Thyroid gland (tissue), 4 donors: ENCODE results near the gene TREX2. TPM values are rescaled to one million over a fixed set of nuclear protein-coding genes. Genes with fewer than 3 reads are reported as not detected.

Experiments
- DNase-seq, 2 donors: peaks; one replicate each; pipeline ENCODE4 v3.0.0-alpha.2; 2019
- H3K27ac ChIP-seq, 3 donors: fragments of 200-600 bp; sonication (generic); 1 replicate in 2 of 3; 2 replicates in 1 of 3; pipeline ENCODE4 v1.5.1; 2016 to 2019; ENCODE audit warnings: mild to moderate bottlenecking in 1 of 3, moderate library complexity in 1 of 3
- H3K27me3 ChIP-seq: fragments of 200-600 bp; sonication (generic); one replicate; pipeline ENCODE4 v1.5.1; 2019
- H3K36me3 ChIP-seq, 2 donors: fragments of 200-600 bp; sonication (generic); one replicate each; pipeline ENCODE4 v1.5.1; 2016 to 2019
- H3K4me1 ChIP-seq, 2 donors: fragments of 200-600 bp; sonication (generic); one replicate each; pipeline ENCODE4 v1.5.1; 2017 to 2019
- H3K4me3 ChIP-seq, 3 donors: fragments of 200-600 bp; sonication (generic); replicated peaks in 1 of 3; 1 replicate in 2 of 3; 2 replicates in 1 of 3; pipeline ENCODE4 v1.5.1; 2016; ENCODE audit warnings: mild to moderate bottlenecking in 1 of 3
- H3K9me3 ChIP-seq: fragments of 200-600 bp; sonication (generic); one replicate; pipeline ENCODE4 v1.5.1; 2017
- CTCF ChIP-seq, 6 experiments: fragments of 200-600 bp in 3 of 6; fragments of 450-650 bp in 3 of 6; sonication (generic) in 3 of 6; IDR thresholded peaks; one replicate each; pipeline ENCODE4 v1.5.1; 2016 to 2019; ENCODE audit warnings: antibody characterized with exemption in 6 of 6, mild to moderate bottlenecking in 2 of 6, inconsistent platforms in 1 of 6, moderate library complexity in 1 of 6
- POLR2A ChIP-seq, 2 donors: fragments of 450-650 bp; IDR thresholded peaks; one replicate each; pipeline ENCODE4 v1.6.1; 2017; ENCODE audit warnings: antibody characterized with exemption in 2 of 2, mild to moderate bottlenecking in 2 of 2, moderate library complexity in 1 of 2
- WGBS, 2 donors: methylation state at CpG; one replicate each; pipeline ENCODE4 v1.1.5; 2017; 5-methylcytosine and 5-hydroxymethylcytosine counted together
- intact Hi-C: fragments of 100-400 bp; cut with DNase I; formaldehyde crosslinking; loops from one replicate; pipeline ENCODE4 v1.15.1; 2023
- total RNA-seq, 4 donors: library from RNA; depleted of rRNA; stranded (reverse); fragments of >200 nt; gene quantifications; one replicate each; pipeline ENCODE4 v1.2.3, GENCODE V29; 2016

The TREX2 gene
- total RNA-seq, 4 donors from 2014 or later, result 0.40 to 8.9 (median 3.2) TPM; not detected in 1

GRCh38 chrX:153449368-153450113 is 3.7 kb upstream of the TREX2 start:
- DNase-seq, result no peak
- Histone ChIP-seq H3K36me3 (peaks cover 0 to 3% of the 10 kb centered on the region in 2 donors), H3K4me1 (no peaks in the 10 kb centered on the region), H3K4me3 (no peak overlapping the region), H3K9me3 (no peaks in the 10 kb centered on the region), H3K27ac (no peak overlapping the region), H3K27me3 (no peaks in the 10 kb centered on the region)
- intact Hi-C loops, result no loop called here
- no peak for TF ChIP-seq CTCF (IDR thresholded peaks at IDR 0.05)
- TF ChIP-seq POLR2A (IDR thresholded peaks at IDR 0.05), result no peak
- WGBS, 2 donors, result 90 to 95% methylated on average over 6 to 12 of the region's 15 CpGs

DNA sequence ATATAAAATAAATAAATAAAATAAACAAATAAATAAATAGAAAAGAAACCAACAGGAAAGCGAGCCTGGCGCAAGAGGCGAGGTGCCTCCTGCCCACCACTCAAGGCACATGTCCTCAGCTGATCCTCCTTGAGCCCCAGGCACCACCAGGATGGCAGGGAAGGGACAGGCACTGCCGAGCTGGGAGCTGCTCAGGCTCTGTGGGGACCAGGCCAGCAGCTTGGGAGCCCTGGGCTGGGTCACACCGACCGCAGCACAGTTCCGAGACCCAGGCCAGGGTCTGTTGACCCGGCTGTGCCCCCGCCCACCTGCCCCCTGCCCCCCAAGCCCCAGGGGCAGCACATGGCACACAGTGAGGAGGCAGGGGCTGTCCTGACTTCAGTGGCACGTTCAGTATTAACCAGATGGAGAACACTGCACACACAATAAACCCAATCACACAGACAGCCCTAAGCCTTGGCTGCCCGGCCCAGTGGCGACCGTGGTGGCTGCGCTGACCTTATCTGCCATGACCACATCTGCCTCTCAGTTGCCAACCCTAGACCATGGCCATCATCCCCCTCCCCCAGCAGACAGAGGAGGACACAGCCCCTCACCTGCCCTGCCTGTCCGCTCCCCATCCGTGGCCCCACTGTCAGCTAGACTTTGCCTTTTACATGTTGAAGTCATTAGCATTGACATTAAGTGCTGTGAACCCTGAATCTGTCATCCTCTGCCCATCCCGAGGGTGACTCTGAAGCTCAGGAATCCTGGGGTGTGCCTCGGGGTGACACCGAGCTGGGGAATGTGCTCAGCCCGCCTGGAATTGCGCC is 2.9 kb upstream of the TREX2 start:
- no peak for TF ChIP-seq CTCF (IDR thresholded peaks at IDR 0.05)
- no peak for TF ChIP-seq POLR2A (IDR thresholded peaks at IDR 0.05)

DNA sequence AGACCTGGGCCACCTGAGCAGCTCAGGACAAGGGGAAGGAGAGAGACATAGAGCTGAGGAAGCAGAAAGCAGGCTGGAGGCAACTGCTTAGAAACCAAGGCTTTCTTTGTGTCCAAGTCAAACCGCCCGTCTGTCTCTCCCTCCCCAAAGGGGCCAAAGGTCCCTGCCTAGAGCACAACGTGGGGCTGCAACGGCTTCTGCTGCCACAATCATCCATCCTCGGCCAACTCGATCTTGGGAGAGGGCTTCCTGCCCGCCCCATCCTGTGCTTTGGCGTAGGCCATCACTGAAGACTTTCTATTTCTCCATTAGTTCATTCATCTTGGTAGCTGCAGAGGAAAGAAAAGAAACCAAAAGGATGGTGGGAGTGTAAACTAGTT is 1.7 kb upstream of the TREX2 start:
- 93 to 96% methylated on average over 3 to 4 of the region's 8 CpGs for WGBS, 2 donors
- Histone ChIP-seq H3K9me3 (no peaks in the 10 kb centered on the region), H3K36me3 (no peaks in the 10 kb centered on the region), H3K4me1 (no peaks in the 10 kb centered on the region), H3K27me3 (no peaks in the 10 kb centered on the region), H3K4me3 (no peak overlapping the region), H3K27ac (no peak overlapping the region)
- no peak for DNase-seq
- intact Hi-C loops, result no loop called here
- TF ChIP-seq CTCF (IDR thresholded peaks at IDR 0.05), result no peak
- no peak for TF ChIP-seq POLR2A (IDR thresholded peaks at IDR 0.05)

More for the DNA sequence above, 2.9 kb upstream of the TREX2 start:
- Histone ChIP-seq H3K4me3 (no peak overlapping the region), H3K9me3 (no peaks in the 10 kb centered on the region), H3K4me1 (no peaks in the 10 kb centered on the region), H3K27me3 (no peaks in the 10 kb centered on the region), H3K27ac (no peak overlapping the region), H3K36me3 (no peaks in the 10 kb centered on the region)
- intact Hi-C loops, result no loop called here
- no peak for DNase-seq
- 92 to 93% methylated on average over 5 to 9 of the region's 21 CpGs for WGBS, 2 donors

GRCh38 chrX:153446950-153447580 is 1.2 kb upstream of the TREX2 start:
- Histone ChIP-seq H3K27me3 (no peaks in the 10 kb centered on the region), H3K27ac (no peak overlapping the region), H3K9me3 (no peaks in the 10 kb centered on the region), H3K4me3 (no peak overlapping the region), H3K36me3 (no peaks in the 10 kb centered on the region), H3K4me1 (no peaks in the 10 kb centered on the region)
- no peak for DNase-seq
- TF ChIP-seq CTCF (IDR thresholded peaks at IDR 0.05) (no peak), POLR2A (IDR thresholded peaks at IDR 0.05) (no peak)
- intact Hi-C loops, result no loop called here
- 91 to 100% methylated on average over 3 to 6 of the region's 17 CpGs for WGBS, 2 donors

- intact Hi-C loops, result no loop called here
- 76% methylated on average over 7 of the region's 10 CpGs; no CpG with 5 or more reads in 1 of the 2 donors for WGBS, 2 donors
- Histone ChIP-seq H3K36me3 (no peaks in the 10 kb centered on the region), H3K4me3 (no peak overlapping the region), H3K27me3 (no peaks in the 10 kb centered on the region), H3K9me3 (no peaks in the 10 kb centered on the region), H3K4me1 (no peaks in the 10 kb centered on the region), H3K27ac (no peak overlapping the region)
- TF ChIP-seq CTCF (IDR thresholded peaks at IDR 0.05) (no peak), POLR2A (IDR thresholded peaks at IDR 0.05) (no peak)
- no peak for DNase-seq
Observed at GRCh38 chrX:153446636-153446936, 730 bp upstream of the TREX2 start.
